ENCODE measurements around the gene BTG4. TPM values are rescaled to one million over a fixed set of nuclear protein-coding genes. Genes with fewer than 3 reads are reported as not detected.

BTG4 gene
- total and polyA plus RNA-seq, 2 experiments from 2014 or later = 0.21 to 0.31 TPM

- Histone ChIP-seq H2AFZ (0 out of 2 replicates have a peak overlapping the region, but pooled peaks have one; percentile 45), H3K4me3 (no peak overlapping the region), H3K79me2 (replicated peaks; ENCODE audit: insufficient read depth) (no peaks in the 10 kb centered on the region), H3K27ac (ENCODE audit: low read depth) (no peak overlapping the region), H3K27me3 (ENCODE audit: insufficient read depth) (no peaks in the 10 kb centered on the region), H3K9me2 (ENCODE audit: insufficient read depth) (no peaks in the 10 kb centered on the region), H3F3A (replicated peaks; ENCODE audit: low read depth) (no peaks in the 10 kb centered on the region), H3K4me1 (ENCODE audit: insufficient read depth) (peaks cover under 1% of the 10 kb centered on the region; the same call in 1 of the 2 replicates), H3K4me2 (no peak overlapping the region), H4K20me1 (replicated peaks; ENCODE audit: insufficient read depth) (no peaks in the 10 kb centered on the region), H3K36me3 (ENCODE audit: insufficient read depth) (no peaks in the 10 kb centered on the region)
- Mint-ChIP-seq H3K9me3 (no peaks in the 10 kb centered on the region), H3K4me3 (no peak overlapping the region), H3K36me3 (ENCODE audit: low read depth) (no peaks in the 10 kb centered on the region), H3K4me1 (peaks cover 7% of the 10 kb centered on the region; the same call in 2 of the 3 replicates), H3K27me3 (ENCODE audit: insufficient read depth, low read depth, poor library complexity) (no peaks in the 10 kb centered on the region), H3K27ac (no peak overlapping the region)
- ATAC-seq (no peak), DNase-seq (ENCODE audit: low spot score) (no peak)
- TF ChIP-seq STAT1 (IDR thresholded peaks at IDR 0.05; ENCODE audit: unreplicated experiment) (no peak), ZNF331 (CRISPR knock-in tag; IDR thresholded peaks at IDR 0.05; ENCODE audit: low read depth) (no peak), ZNF114 (CRISPR knock-in tag; IDR thresholded peaks at IDR 0.05) (no peak), EZH2phosphoT487 (IDR thresholded peaks at IDR 0.05; ENCODE audit: unreplicated experiment) (no peak), ETS1 (IDR thresholded peaks at IDR 0.05) (no peak), CREB1 (CRISPR knock-in tag; IDR thresholded peaks at IDR 0.05; ENCODE audit: low read depth) (no peak), POLR2AphosphoS5 (IDR thresholded peaks at IDR 0.05; ENCODE audit: low read depth) (no peak), REST (IDR thresholded peaks at IDR 0.05; ENCODE audit: unreplicated experiment) (no peak), NANOG (IDR thresholded peaks at IDR 0.05; ENCODE audit: borderline replicate concordance) (no peak)
- TF ChIP-seq, protein P1, sequence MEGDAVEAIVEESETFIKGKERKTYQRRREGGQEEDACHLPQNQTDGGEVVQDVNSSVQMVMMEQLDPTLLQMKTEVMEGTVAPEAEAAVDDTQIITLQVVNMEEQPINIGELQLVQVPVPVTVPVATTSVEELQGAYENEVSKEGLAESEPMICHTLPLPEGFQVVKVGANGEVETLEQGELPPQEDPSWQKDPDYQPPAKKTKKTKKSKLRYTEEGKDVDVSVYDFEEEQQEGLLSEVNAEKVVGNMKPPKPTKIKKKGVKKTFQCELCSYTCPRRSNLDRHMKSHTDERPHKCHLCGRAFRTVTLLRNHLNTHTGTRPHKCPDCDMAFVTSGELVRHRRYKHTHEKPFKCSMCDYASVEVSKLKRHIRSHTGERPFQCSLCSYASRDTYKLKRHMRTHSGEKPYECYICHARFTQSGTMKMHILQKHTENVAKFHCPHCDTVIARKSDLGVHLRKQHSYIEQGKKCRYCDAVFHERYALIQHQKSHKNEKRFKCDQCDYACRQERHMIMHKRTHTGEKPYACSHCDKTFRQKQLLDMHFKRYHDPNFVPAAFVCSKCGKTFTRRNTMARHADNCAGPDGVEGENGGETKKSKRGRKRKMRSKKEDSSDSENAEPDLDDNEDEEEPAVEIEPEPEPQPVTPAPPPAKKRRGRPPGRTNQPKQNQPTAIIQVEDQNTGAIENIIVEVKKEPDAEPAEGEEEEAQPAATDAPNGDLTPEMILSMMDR (conservative IDR thresholded peaks at IDR 0.05; ENCODE audit: low read depth in 2 of 2) = no peak
These were observed 14.3 kb upstream of the BTG4 start for GRCh38 chr11:111526501-111526900.

Data from GM23338 (cell line).